C4-2B (cell line): ENCODE measurements around the gene ARMH1.

Source experiments
- ZFX ChIP-seq: fragments of 450-650 bp; IDR thresholded peaks from 2 replicates; pipeline ENCODE4 v1.6.1; 2017
- TF ChIP-seq, protein P1 (sequence below): fragments of 450-650 bp; conservative IDR thresholded peaks from 2 replicates; pipeline ENCODE4 v1.5.1; 2017; ENCODE audit warnings: mild to moderate bottlenecking

- TF ChIP-seq, protein P1, sequence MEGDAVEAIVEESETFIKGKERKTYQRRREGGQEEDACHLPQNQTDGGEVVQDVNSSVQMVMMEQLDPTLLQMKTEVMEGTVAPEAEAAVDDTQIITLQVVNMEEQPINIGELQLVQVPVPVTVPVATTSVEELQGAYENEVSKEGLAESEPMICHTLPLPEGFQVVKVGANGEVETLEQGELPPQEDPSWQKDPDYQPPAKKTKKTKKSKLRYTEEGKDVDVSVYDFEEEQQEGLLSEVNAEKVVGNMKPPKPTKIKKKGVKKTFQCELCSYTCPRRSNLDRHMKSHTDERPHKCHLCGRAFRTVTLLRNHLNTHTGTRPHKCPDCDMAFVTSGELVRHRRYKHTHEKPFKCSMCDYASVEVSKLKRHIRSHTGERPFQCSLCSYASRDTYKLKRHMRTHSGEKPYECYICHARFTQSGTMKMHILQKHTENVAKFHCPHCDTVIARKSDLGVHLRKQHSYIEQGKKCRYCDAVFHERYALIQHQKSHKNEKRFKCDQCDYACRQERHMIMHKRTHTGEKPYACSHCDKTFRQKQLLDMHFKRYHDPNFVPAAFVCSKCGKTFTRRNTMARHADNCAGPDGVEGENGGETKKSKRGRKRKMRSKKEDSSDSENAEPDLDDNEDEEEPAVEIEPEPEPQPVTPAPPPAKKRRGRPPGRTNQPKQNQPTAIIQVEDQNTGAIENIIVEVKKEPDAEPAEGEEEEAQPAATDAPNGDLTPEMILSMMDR, result no peak
- TF ChIP-seq ZFX, result no peak
Observed at GRCh38 chr1:44642925-44643324, 31.6 kb upstream of the ARMH1 start.
